ENCODE measurements around the gene CACNA1C.

CACNA1C gene

DNA sequence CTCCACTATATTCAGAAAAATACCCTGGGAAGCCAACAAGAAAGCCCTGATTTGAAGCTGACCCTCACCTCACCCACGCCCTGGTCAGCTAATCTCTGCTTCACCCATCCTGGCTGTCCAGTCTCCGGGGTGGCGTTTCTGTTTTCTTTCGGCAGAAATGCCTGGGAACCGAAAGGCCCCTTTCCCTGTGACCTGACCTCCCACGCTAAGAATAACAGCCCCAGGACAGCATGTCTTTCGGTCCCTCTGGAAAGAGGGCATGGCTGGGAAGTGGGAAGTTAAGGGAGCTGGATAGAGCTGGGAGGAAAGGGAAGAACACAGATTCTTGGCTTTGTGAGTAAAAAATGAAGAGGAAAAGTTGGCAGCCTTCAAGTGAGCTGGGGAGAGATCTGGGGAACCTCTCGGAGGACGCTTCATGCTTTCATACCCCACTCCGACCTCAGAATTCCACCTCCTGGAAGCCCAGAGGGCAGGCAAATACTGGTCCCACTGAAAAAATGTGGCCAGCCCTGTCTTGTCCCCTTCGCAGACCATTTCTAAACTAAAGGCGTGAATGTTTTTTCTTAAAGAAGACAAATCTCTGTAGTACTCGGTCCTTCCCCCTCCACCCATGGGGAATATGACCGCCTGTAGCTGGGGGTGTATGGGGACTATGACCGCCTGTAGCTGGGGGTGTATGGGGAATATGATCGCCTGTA, 579.0 kb downstream of the CACNA1C start:
- no peak for DNase-seq (ENCODE audit: low read depth)

DNA sequence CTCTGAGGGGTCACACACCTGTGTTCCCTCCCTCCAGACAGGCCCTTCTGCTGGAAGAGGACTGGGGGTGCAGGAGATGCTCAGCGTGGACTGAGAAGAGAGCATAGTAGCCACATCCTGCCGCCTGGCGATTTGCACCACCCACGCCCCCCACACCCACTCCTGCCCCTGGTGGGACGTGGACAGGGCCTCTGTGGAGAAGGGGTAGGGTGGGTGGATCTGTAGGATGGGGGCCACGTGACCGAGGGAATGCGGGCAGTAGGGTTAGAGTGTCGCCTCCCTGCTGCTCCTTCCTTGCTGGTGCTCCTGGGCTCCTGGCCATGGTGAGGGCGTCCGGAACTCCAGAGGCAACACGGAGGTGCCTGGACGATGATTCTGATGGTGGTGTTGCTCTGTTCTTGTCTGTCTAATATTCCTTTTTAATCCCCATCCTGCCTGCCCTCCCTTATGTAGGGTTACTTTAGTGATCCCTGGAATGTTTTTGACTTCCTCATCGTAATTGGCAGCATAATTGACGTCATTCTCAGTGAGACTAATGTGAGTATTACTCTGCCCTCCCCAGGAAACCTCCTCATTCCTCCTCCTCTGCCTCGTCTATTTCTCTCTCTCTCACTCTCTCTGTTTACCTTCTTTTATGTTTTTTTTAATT, 580.5 kb downstream of the CACNA1C start:
- DNase-seq (ENCODE audit: low read depth): no peak

DNA sequence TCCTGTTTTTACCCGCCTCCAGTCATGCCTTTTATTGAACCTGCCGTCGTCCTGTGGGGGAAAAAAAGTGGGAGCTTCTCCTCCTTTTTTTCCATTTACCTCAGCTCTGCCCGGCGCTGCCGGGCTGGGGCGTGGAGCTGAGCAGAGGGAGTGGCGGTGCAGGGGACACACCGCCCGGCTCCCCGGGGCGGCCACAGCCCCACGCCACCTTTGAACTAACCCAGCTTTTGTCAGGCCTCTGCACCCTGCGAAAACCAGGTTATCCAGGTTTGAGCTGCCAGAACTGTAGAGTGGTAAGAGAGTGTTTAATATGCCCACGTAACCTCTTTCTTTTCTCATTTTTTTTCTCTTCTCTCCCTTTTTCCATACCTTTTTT, 581.0 kb downstream of the CACNA1C start:
- no peak for DNase-seq (ENCODE audit: low read depth)

DNA sequence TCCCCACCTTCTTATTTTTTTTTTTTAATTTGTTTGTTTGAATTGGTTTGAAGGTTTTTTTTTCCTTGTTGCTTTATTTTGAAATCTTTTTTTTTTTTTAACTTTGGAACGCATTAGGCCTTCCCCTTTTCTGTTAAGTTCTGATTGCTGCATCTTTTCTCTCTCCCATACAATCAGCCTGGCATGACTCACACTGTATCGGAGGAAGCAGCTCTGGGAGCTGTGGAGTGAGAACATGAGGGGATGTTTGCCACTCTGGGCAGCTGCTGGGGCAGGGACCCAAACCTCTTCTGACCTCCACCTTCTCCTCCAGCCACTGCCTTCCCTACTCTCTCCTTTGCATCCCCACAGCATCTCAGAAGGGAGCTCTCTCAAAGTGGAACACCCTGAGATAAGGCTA, 581.7 kb downstream of the CACNA1C start:
- DNase-seq (ENCODE audit: low read depth): no peak

DNA sequence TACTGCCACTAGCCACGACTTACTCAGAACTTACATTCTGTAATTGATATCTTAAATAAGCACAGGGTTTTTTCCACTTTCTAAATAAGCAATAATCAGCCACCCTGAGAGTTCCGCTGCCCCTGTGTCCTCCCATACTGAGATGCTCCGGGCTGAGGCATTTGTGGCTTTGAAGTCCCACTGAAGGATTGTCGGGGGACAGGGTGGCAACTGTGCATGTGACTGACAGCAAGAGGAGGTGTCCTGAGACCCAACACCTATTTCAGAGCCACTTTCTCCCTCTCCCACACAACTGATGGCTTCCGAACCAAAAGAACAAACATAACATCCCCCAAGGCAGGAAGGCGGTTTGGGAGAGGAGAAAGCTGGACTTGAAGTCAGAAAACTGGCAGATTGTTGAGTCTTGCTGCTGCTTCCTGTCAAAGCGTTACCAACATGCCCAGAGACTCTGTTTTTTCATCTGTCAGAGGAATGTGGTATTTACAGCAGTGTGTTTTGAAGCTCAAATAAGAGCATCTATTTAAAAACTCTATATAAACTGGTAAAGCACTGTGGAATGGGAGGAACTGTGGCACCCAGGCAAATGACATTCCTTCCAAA, 584.1 kb downstream of the CACNA1C start:
- no peak for DNase-seq (ENCODE audit: low read depth)

DNA sequence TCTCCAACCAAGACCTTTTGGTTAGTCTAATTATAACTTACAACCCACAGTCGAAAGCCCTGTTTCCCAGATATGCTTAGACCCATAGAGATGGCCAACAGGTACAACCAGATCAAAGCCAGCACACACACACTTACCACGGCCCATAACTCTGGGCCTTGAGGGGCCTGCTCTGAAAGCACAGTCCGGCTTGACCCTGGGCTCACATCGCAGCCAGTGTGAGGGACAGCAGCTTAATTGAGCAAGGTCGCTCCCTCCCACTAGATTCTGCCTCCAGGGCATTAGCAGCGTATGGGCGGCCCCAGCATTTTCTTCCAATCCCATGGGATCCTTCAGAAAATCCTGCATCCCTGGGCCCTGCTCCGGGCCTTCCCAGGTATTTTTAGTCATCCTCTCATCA, 584.6 kb downstream of the CACNA1C start:
- DNase-seq (ENCODE audit: low read depth): no peak

DNA sequence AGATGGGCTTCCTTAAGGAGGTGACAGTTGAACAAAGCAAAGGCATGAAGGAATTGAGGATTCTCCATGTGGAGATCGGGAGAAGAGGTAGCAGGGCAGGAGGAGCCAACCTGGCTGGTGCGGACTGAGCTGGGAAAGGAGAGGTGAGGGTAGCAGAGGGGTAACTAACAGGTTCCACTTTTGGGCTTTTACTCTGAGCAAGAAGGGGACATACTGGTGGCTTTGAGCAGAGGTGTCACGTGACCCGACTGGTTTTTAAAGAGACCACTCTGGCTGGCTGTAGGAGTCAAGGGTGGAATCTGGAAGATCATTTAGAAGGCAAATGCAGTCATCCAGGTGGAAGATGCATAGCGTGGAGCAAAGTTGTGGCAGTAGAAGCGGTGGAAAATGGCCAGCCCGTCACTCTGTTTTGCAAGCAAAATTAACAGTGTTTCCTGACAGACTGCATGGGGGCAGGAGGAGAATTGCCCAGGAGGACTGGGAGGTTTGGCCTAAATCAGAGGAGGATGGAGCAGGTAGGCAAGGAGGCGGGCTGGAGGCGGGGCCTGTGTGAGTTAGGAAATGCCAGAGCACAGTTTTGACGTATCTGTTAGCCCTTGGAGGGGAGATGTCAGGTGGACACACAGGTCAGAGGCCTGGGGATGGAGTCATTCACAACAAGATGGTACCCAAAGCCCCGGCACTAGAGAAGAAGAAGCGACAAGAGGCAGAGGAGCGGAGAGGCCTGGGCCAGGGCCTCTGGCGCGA, 585.7 kb downstream of the CACNA1C start:
- no peak for DNase-seq (ENCODE audit: low read depth)

DNA sequence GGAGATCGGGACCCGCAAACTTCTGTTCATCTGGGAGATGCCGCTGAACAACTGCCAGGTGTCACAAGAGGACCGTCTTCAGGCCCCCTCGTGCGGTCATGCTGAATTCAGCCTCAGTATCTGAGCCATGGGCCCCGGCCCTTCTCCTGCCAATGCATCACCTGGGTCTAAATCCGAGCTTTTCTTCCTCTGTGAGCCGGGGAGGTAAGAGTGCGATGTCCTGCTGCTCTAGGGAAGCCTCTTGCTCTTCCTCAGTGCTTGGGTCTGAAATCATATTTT, 586.2 kb downstream of the CACNA1C start:
- no peak for DNase-seq (ENCODE audit: low read depth)

DNA sequence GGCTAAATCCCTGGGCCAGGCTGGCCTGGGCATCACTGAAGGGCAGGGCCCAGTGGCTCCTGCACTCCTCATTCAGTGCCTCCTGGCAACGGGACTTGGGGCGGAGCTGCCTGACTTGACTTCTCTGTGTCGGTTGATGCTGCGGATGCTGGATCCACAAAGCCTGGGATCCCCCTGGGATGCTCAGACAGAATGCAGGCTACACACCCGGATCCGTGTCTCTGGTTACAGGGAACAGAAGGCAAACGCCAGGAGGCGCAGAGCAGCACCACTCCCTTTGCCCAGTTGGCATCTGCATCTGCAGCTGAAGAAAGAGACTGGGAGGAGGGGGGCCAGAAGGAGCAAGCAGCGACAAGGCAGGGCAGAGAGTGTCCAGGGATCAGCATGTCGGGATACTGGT, 587.5 kb downstream of the CACNA1C start:
- DNase-seq (ENCODE audit: low read depth): no peak

DNA sequence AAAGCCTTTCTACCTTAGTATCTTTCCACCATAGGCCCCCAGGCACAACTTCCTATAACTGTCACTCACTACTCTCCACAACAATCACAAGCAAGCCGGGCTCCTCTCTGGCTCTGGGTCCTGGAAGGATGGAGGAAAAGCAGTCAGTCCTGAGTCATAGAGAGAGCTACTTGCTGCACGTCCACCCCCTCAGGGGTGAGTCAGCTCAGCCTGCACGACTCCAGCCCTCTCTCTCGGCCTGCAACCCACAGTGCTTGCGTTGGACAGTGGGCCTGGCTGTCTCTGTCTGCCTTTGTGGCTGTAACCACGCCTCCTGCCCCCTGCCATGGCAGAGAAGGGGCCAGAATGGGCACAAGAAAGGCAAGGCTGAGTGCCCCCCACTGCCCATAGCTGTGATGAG, 587.9 kb downstream of the CACNA1C start:
- DNase-seq (ENCODE audit: low read depth): peak; percentile 88

DNA sequence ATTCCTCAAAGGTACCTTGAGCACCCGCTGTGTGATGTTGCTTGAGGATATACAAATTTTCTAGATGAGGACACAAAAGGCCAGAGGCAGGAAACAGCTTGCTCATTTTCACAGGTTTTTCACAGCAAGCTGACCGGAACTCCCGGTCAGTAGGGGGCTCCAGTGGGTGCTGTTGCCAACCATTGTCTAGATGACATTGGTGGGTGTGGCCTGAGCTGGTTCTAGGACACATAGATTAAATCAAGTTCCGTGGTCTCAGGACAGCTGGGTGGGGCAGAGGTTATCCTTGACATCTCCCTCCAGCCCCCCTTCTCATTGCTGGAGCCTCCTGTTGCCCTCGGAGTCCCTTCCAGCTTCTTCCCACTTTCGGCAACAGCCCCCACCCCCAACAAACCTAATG, 588.4 kb downstream of the CACNA1C start:
- peak; percentile 14 for DNase-seq (ENCODE audit: low read depth)

DNA sequence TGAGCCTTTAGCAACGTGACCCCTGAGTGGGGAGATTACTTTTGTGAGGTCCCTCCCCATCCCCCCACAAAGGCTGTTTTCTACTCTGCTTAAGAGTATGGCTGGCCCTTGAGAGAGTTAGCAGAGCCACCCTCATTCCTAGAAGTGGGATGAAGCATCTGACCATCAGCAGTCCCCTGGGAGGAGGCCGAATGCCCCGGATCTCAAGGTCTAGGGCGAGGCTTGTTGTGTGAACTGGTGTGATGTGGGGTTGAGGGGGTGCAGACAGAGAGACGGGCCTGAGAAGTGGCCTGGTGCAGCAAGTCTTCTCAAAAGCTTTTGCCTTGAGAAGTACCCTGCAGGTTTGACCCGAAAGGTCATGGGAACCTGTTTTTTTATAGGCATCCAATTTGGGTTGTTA, 589.0 kb downstream of the CACNA1C start:
- no peak for DNase-seq (ENCODE audit: low read depth)

DNA sequence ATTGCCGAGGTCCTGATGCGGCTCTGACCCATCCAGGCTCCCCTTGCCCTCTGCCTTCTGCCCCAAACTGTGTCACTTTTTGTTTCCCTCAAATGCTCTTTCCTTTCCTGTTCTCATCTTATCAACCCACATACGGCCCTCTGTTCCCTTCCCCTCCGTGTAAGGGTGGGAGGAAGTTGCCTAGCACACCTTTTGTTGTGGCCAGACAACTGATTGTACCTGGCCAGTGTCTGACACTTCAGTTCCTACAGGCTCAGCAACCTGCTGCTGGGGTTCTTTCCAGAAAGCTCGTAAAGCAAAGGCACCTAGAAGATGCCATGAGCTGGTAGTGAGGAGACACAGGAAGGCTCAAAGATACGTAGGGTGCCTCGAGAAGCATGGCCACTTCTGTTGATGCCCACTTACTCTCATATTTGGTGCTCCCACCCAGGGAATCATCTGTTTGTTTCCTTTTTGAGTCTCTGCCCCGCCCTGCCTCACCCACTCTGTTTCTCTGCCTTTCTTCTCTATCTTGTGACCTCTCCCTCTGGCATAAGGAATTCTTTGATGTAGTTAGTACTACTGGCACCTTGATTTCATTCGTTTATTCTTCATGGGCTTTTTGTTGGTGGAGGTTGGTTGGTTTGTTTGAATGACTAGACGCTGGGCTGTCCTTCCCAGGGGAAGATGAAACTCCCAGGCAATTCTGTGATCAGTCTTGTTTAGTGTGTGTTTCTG, 589.5 kb downstream of the CACNA1C start:
- DNase-seq (ENCODE audit: low read depth): no peak

DNA sequence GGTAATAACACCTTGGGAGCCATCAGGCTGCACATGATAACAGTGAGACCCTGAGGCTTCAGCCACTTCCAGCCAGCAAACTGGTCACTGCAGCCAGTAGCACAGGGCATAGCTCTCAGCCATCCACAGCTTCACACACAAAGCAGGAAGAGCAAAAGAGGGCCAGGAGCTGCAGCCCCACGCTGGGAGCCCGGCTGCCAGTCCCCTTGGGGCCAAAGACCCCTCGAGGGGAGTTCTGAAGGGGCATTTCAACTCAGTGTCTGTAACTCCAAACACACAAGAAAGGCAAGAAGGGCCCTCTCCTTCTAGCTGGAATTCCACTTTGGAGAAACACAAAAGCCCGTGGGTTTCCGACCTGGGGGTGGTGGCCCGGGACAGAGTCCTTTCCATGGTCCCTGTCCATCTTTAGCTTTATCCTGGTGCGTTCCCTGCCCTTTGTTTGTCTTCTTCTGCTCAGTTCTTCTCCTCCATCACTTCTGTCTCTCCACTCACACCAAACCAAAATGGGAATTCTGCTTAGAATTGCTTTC, 590.2 kb downstream of the CACNA1C start:
- DNase-seq (ENCODE audit: low read depth): no peak

DNA sequence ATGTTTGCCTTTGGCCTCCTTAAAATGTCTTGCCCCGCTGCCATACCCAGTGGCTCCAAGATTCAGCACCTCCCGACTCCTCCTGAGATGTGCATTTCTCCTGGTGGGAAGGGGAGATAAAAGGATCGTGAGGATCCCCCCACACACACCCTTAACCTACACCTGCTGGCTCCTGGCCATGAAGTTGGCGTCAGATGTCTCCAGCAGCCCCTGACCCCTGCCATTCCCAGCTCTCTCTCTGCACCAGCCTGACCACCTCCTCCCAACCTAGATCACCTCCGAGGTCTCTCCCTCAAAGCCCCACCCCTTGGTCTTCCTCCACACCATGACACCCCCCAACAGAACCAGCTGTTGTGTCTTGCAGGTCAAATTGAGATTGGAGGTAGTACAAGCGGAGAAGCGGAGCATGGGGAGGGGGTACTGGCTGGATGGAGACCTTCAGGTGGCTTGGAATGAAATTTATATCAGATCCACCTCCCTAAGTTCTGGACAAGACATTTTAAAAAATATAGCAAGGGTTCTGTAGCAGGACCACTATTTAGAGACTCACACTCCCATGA, 590.9 kb downstream of the CACNA1C start:
- no peak for DNase-seq (ENCODE audit: low read depth)

DNA sequence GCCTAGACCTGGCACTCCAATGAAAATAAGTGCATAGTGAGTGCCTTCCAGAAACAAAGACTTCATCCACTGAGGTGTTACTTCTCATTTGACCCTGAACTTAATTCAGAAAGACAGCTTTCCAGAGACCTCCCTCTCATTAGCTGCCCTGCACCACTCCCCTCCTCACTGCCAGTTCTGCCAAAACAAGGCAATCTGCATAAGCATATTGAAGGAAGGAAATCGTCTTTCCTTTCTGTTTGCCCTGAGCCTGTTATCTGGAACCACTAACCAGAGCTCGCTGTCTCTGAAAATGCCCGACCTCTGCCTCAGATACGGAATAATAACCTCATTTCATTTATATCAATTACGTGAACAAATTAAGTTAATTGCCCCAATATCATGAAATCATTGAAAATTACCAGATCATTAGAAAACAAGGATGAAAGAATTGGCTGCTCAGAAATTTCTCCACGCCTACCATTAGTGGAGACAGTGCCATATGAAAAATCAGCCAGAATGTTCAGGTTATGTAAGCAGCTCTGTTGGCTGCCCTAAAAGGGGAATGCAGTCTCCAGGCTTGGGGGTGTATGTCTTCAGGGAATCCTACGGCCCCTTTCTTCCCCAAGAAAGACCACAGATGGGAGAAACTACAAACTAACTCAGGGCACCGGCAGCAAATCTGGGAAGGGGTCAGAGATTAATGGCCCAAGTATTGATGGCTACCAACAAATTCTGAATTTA, 592.1 kb downstream of the CACNA1C start:
- no peak for DNase-seq (ENCODE audit: low read depth)

DNA sequence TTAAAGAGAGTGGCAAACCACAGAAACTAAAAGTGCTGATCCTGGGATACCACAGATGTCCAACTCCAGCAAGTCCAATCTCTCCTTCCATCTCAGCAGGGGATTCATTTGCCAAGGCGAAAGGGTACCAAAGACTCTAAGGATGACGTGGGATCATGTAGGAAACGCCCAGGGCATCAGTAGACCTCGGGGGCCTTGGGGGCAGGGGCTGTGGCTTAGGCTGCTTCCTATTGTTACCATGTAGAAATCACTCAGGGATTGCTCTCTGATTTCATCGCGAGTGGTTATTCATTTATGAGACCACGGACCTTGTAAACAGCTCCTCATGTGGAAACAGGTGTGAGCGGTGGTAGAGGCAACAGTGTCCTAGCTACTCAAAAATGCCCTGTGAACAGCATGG, 592.7 kb downstream of the CACNA1C start:
- DNase-seq (ENCODE audit: low read depth): no peak

DNA sequence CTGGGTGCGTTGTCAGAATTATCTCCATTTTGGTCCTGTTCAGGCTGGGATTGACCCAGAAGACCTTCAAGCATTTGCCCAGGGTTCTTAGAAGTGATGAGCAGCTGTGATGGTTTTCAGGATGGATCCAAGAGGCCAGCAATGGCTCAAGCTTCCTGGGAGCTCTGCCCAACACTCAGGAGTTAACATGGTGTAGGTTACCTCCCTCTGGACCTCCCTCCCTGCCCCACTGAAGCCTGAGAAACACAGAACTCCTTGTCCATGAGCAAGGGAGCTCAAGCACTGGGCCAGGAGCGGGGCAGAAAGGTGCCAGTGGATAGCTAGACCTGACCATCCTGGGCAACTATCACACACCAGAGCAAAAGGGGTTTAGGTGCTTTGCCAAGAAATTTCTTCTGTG, 593.6 kb downstream of the CACNA1C start:
- no peak for DNase-seq (ENCODE audit: low read depth)

DNA sequence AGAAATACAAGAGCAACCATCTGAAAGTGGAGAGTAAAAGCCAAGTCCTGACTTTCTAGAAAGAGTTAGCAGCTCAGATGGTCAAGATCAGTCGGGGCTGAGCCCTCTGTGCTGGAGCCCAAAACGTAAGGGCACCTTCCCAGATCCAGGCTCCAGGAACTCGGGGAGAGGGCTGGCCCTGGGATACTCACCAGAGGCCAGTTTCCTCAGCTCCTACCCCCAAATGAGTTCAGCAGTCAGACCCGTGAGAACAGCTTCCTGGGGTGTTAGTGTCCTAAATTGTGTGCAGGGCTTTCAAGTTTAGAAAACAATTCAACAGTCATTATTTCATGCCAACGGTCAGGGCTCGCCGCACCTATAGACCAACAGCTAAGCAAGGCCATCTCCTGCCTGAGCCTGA, 594.4 kb downstream of the CACNA1C start:
- no peak for DNase-seq (ENCODE audit: low read depth)

DNA sequence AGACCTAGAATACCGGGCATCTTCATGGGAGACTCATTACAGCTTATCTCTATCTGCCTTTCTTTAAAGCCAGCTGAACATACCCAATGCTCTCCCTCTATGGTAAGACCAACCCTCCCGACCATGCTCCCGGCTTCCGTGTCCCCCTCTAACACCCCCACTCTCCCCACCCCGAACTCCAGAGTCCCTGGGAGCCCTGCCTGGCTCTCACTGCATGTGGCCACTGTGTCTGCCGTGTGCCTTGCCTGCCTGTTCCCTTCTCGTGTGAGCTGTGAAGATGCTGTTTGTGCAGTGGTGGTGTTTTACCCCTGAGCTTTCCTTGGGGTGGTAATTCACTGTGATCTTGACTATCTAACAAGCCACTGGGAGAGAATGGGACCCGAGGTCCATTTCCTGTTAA, 595.6 kb downstream of the CACNA1C start:
- DNase-seq (ENCODE audit: low read depth): no peak

All from HS-27A (cell line).